Gastrocnemius medialis (tissue), 4 donors: Measurements from ENCODE around the gene MS4A14.

Experiments used
- POLR2A ChIP-seq, 2 donors: fragments of 450-650 bp; IDR thresholded peaks; one replicate each; pipeline ENCODE4 v1.6.1; 2017; ENCODE audit warnings: antibody characterized with exemption in 2 of 2, mild to moderate bottlenecking in 2 of 2, moderate library complexity in 2 of 2
- TF ChIP-seq, protein P1 (sequence below), 5 experiments: fragments of 450-650 bp in 3 of 5; fragments of 200-600 bp in 2 of 5; sonication (generic) in 2 of 5; IDR thresholded peaks in 4 of 5; conservative IDR thresholded peaks in 1 of 5; 1 replicate in 4 of 5; 2 replicates in 1 of 5; pipeline ENCODE4 v1.5.1; 2016 to 2019; ENCODE audit warnings: antibody characterized with exemption in 5 of 5, mild to moderate bottlenecking in 3 of 5, moderate library complexity in 3 of 5

DNA sequence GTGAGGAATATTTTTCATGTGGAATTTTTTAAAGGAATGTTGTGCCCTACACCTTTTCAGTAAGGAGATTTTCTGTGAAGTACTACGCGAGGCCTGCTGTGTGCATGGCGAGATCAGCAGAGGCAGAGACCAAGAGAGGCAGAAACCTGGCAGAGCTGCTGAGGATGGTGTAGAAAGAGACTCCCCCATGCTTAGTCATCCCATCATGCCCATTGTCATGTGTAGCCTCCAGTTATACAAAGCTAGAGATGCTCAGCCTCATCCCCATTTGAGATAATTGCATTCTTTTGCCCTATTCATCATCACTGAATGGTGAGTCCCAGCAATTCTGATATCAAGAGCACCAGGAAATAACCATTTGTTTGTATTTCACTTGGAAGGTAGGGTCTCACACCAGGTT lies 20.9 kb upstream of the MS4A14 start:
- TF ChIP-seq, protein P1, sequence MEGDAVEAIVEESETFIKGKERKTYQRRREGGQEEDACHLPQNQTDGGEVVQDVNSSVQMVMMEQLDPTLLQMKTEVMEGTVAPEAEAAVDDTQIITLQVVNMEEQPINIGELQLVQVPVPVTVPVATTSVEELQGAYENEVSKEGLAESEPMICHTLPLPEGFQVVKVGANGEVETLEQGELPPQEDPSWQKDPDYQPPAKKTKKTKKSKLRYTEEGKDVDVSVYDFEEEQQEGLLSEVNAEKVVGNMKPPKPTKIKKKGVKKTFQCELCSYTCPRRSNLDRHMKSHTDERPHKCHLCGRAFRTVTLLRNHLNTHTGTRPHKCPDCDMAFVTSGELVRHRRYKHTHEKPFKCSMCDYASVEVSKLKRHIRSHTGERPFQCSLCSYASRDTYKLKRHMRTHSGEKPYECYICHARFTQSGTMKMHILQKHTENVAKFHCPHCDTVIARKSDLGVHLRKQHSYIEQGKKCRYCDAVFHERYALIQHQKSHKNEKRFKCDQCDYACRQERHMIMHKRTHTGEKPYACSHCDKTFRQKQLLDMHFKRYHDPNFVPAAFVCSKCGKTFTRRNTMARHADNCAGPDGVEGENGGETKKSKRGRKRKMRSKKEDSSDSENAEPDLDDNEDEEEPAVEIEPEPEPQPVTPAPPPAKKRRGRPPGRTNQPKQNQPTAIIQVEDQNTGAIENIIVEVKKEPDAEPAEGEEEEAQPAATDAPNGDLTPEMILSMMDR (IDR thresholded peaks at IDR 0.05 in 4 of 5, conservative IDR thresholded peaks at IDR 0.05 in 1 of 5): no peak
- no peak for TF ChIP-seq POLR2A (IDR thresholded peaks at IDR 0.05)
